HuH-7.5 (cell line): ENCODE data around the gene NISCH.
A peak's percentile ranks its signal among the peaks of the same experiment; 100 is the strongest.

ENCODE experiments used
- DNase-seq: peaks from one replicate; pipeline ENCODE4 v3.0.0; 2011; ENCODE audit warnings: low spot score

Gene NISCH

GRCh38 chr3:52435246-52436101 is 19.9 kb upstream of the NISCH start:
- no peak for DNase-seq

- no peak for DNase-seq
Observed at GRCh38 chr3:52436500-52437149, 18.8 kb upstream of the NISCH start.

GRCh38 chr3:52437326-52438103 is 17.9 kb upstream of the NISCH start:
- no peak for DNase-seq

GRCh38 chr3:52438104-52438376 is 17.4 kb upstream of the NISCH start:
- no peak for DNase-seq

- DNase-seq, result no peak
Observed at GRCh38 chr3:52438579-52439425, 16.6 kb upstream of the NISCH start.

- no peak for DNase-seq
Observed at GRCh38 chr3:52439426-52440248, 15.8 kb upstream of the NISCH start.

GRCh38 chr3:52440249-52440551 is 15.2 kb upstream of the NISCH start:
- no peak for DNase-seq

GRCh38 chr3:52440671-52441070 is 14.7 kb upstream of the NISCH start:
- DNase-seq, result no peak

- no peak for DNase-seq
Observed at GRCh38 chr3:52441091-52441771, 14.2 kb upstream of the NISCH start.

GRCh38 chr3:52441772-52442332 is 13.6 kb upstream of the NISCH start:
- no peak for DNase-seq

- no peak for DNase-seq
Observed at GRCh38 chr3:52442409-52443267, 12.8 kb upstream of the NISCH start.

GRCh38 chr3:52443268-52443610 is 12.2 kb upstream of the NISCH start:
- no peak for DNase-seq

GRCh38 chr3:52443791-52444687 is 11.4 kb upstream of the NISCH start:
- no peak for DNase-seq

GRCh38 chr3:52444860-52445793 is 10.3 kb upstream of the NISCH start, which contains the start of gene SEMA3G:
SEMA3G (minus strand) TSS chr3:52445103; CDS start chr3:52445027, 76 bp downstream.
- DNase-seq, result peak; percentile 59

GRCh38 chr3:52446042-52446441 is 9.4 kb upstream of the NISCH start:
- DNase-seq, result no peak

- peak; percentile 39 for DNase-seq
Observed at GRCh38 chr3:52446631-52447511, 8.5 kb upstream of the NISCH start.
